ENCODE measurements around the gene C9orf152. TPM values are rescaled to one million over a fixed set of nuclear protein-coding genes. Genes with fewer than 3 reads are reported as not detected.

Gene C9orf152
- total RNA-seq, 4 donors from 2014 or later, result 0.41 to 3.4 (median 0.81) TPM

DNA sequence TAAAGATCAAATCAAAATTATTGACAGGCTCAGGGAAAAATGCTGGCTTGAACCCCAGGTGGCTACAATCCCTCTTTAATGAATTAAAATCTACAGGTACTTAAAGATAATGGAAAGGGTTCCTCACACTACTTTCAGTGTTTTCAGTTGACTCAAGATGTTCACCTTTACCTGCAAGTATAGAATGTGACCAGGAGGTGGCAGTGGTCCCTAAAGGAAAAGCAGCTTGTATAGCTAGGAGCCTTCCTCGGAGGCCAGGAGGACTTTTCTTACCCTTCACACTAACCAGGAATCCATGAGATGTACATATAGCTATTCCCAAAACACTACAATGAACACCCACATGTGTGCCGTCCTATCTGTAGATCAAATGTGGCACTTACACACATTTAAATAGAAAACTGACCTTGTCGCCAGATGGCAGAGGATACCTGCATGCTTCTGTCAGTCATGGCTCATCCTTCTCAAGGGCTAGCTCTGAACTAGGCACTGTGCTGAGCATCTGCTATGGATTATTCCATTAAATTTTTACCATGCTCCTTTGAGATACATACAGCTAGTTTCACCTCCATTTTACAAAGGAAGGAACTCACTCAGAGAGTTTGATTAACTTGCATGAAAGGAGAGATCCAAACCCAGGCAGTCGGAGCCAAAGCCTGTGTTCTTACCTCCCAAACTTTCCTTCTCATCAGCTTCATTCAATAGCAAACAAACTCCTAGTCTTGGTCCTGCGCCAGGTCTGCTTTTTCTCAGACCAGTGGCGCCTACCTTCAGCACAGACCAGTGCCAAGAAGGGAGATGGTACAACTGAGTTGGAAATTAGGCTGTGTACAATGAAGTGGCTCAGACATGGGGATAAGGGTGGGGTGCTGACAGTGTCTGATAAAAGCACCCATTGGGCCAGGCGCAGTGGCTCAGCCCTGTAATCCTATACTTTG is 24.5 kb downstream of the C9orf152 start:
- Histone ChIP-seq H3K9me3 (no peaks in the 10 kb centered on the region), H3K4me3 (no peak overlapping the region), H3K27me3 (no peaks in the 10 kb centered on the region), H3K36me3 (no peaks in the 10 kb centered on the region), H3K4me1 (peaks cover 0 to 36% (median 0%) of the 10 kb centered on the region in 3 donors), H3K27ac (no peak overlapping the region)
- intact Hi-C loops (cut with DNase I), result no loop called here
- TF ChIP-seq, protein P1, sequence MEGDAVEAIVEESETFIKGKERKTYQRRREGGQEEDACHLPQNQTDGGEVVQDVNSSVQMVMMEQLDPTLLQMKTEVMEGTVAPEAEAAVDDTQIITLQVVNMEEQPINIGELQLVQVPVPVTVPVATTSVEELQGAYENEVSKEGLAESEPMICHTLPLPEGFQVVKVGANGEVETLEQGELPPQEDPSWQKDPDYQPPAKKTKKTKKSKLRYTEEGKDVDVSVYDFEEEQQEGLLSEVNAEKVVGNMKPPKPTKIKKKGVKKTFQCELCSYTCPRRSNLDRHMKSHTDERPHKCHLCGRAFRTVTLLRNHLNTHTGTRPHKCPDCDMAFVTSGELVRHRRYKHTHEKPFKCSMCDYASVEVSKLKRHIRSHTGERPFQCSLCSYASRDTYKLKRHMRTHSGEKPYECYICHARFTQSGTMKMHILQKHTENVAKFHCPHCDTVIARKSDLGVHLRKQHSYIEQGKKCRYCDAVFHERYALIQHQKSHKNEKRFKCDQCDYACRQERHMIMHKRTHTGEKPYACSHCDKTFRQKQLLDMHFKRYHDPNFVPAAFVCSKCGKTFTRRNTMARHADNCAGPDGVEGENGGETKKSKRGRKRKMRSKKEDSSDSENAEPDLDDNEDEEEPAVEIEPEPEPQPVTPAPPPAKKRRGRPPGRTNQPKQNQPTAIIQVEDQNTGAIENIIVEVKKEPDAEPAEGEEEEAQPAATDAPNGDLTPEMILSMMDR (IDR thresholded peaks at IDR 0.05), result peak in 5 of 6 experiments; percentile 71 to 83 (median 75)
- no peak for TF ChIP-seq POLR2A (IDR thresholded peaks at IDR 0.05)
- whole genome bisulfite sequencing, 2 donors, result 72 to 76% methylated on average over 7 of the region's 7 CpGs
- no peak for DNase-seq

DNA sequence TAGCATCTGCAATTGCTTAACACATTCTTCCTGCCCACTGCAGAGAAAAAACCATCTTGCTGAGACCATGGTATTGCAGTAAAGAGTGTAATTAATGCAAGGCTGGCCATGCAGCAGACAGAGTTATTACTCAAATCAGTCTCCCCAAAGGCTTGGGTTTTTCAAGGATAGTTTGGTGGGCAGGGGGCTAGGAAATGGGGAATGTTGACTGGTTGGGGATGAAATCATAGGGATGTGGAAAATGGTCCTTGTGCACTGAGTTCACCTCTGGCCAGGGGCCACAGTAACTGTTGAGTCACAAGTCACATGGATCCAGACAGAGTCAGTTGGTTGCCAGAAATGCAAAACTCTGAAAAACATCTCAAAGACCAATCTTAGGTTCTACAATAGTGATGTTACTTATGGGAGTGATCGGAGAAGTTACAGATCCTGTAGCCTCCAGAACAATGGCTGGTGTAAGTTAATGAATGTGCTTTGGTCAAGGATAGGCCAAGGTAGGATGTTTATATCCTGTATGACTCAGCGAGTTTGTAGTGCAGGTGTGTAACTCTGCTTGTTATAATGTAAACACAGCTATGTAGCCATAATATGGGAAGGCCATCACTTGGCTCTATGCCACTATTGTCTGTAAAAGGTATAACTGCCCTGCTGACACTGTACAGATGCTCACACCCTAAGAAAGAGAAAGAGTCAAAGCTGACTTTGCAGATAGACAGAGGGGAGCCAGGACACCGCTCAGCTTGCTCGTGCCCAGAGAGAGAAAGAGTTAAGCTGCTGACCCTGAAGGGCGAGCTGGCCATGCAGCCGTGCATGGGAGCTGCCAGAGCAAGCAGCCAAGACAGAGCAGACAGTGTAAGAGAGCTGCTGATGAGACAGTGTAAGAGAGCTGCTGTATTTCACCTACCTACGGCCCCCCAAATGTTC is 27.2 kb downstream of the C9orf152 start:
- intact Hi-C loops (cut with DNase I), result no loop called here
- Histone ChIP-seq H3K27me3 (no peaks in the 10 kb centered on the region), H3K4me1 (peaks cover 0 to 9% (median 0%) of the 10 kb centered on the region in 3 donors), H3K36me3 (no peaks in the 10 kb centered on the region), H3K27ac (peak overlapping the region in 1 of 4 donors; percentile 37), H3K9me3 (no peaks in the 10 kb centered on the region), H3K4me3 (no peak overlapping the region)
- 63 to 64% methylated on average over 7 of the region's 7 CpGs for WGBS, 2 donors
- DNase-seq, result no peak
- TF ChIP-seq, protein P1 (IDR thresholded peaks at IDR 0.05), result no peak
- no peak for TF ChIP-seq POLR2A (IDR thresholded peaks at IDR 0.05)

DNA sequence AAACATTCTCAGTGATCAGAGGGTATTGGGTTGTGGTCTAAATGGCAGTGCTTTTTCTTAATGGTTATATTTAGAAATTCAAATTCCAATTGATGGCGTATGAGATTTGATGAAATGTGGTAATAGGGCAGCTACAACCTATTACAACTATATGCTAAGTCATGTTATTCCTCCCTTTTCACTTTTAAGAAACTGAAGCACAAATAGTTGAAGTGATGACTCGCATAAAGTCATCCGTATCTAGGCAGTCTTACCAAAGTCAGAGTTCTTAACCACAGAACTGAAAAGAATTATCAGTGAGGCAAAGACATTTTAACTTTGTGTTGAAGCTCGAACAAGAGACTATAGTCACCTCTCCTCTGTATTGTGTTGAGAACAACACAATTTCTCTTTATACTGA is 28.2 kb downstream of the C9orf152 start:
- H3K9me3 ChIP-seq, result no peaks in the 10 kb centered on the region
- intact Hi-C loops (cut with DNase I), result no loop called here
- H3K4me1 ChIP-seq, result peaks cover 0 to 8% (median 0%) of the 10 kb centered on the region in 3 donors
- 46 to 55% methylated on average over 4 of the region's 4 CpGs for WGBS, 2 donors
- no peak overlapping the region for H3K27ac ChIP-seq
- no peak for DNase-seq
- TF ChIP-seq, protein P1 (IDR thresholded peaks at IDR 0.05), result no peak
- TF ChIP-seq POLR2A (IDR thresholded peaks at IDR 0.05), result no peak
- no peaks in the 10 kb centered on the region for H3K36me3 ChIP-seq
- no peak overlapping the region for H3K4me3 ChIP-seq
- H3K27me3 ChIP-seq, result no peaks in the 10 kb centered on the region

DNA sequence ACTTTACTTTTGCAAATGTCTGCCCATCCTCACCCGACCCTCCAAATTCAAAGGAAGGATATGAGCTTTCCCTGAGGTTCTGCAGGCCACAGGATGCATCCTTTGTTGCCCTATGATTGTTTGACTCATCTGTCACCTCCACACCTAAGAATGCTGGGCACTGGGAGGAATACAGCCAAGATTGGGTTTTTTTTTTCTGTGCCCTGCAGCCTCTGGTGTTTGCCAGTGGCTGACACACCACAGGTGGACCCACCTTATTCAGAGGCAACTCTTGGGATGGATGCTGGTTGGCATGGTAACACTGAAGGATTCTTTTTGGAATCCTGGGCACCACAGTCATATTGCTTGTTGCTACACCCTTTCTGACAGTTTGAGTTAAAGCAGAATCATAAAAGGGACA is 29.7 kb downstream of the C9orf152 start:
- Histone ChIP-seq H3K4me1 (peaks cover 0 to 8% (median 0%) of the 10 kb centered on the region in 3 donors), H3K4me3 (no peak overlapping the region), H3K9me3 (no peaks in the 10 kb centered on the region), H3K27me3 (no peaks in the 10 kb centered on the region), H3K36me3 (no peaks in the 10 kb centered on the region), H3K27ac (no peak overlapping the region)
- intact Hi-C loops (cut with DNase I), result no loop called here
- no peak for DNase-seq
- WGBS, 2 donors, result 30 to 40% methylated on average over 1 of the region's 1 CpG
- TF ChIP-seq POLR2A (IDR thresholded peaks at IDR 0.05), result no peak
- TF ChIP-seq, protein P1 (IDR thresholded peaks at IDR 0.05), result no peak

All from esophagus squamous epithelium (tissue), 5 donors.